Activated CD8-positive, alpha-beta T cell treated with anti-CD3 and anti-CD28 coated beads for 36 hours (primary cell): ENCODE data around the gene SPCS3. TPM values are rescaled to one million over a fixed set of nuclear protein-coding genes. Genes with fewer than 3 reads are reported as not detected.
"Not testable (repeated sequence)": the region's sequence is repeated elsewhere in the genome, so short reads cannot be mapped to it uniquely, and the experiment has no call there.

Experiments
- ATAC-seq: fragments of 200-7000 bp; cut with Tn5 transposase; one replicate; pipeline ENCODE4 v1.10.0; 2021; ENCODE audit warnings: mild to moderate bottlenecking, moderate library complexity
- CTCF ChIA-PET: fragments of 350-600 bp; sonication (Branson Sonifier 250); formaldehyde crosslinking; loops from one replicate; lab custom pipeline; 2021; ENCODE audit warnings: antibody characterized with exemption; lab: Charles Lee
- POLR2A ChIA-PET: fragments of 350-600 bp; sonication (Branson Sonifier 250); formaldehyde crosslinking; loops from one replicate; lab custom pipeline; 2021; ENCODE audit warnings: antibody characterized with exemption; lab: Charles Lee
- DNase-seq: peaks from one replicate; pipeline ENCODE4 v3.0.0-alpha.2; 2020
- H3K27ac Mint-ChIP-seq: one replicate; pipeline ENCODE4 v1.8.0; 2021; ENCODE audit warnings: mild to moderate bottlenecking, mixed read lengths
- H3K27me3 Mint-ChIP-seq: one replicate; pipeline ENCODE4 v1.8.0; 2021; ENCODE audit warnings: mixed read lengths
- H3K36me3 Mint-ChIP-seq: one replicate; pipeline ENCODE4 v1.8.0; 2021; ENCODE audit warnings: low read depth, mixed read lengths
- H3K4me1 Mint-ChIP-seq: one replicate; pipeline ENCODE4 v1.8.0; 2021; ENCODE audit warnings: low read depth, mixed read lengths
- H3K4me3 Mint-ChIP-seq: one replicate; pipeline ENCODE4 v1.8.0; 2021; ENCODE audit warnings: mild to moderate bottlenecking, moderate library complexity, mixed read lengths
- H3K9me3 Mint-ChIP-seq: one replicate; pipeline ENCODE4 v1.8.0; 2021; ENCODE audit warnings: mixed read lengths
- CTCF ChIP-seq: fragments of 200-600 bp; IDR thresholded peaks from one replicate; pipeline ENCODE4 v1.8.0; 2022; ENCODE audit warnings: antibody characterized with exemption, mild to moderate bottlenecking
- intact Hi-C: fragments of 100-400 bp; cut with micrococcal nuclease; formaldehyde crosslinking; loops from one replicate; pipeline ENCODE4 v1.10.0; 2022
- total RNA-seq, 2 experiments: library from RNA; stranded (reverse); gene quantifications; one replicate each; pipeline ENCODE4 v1.2.3, GENCODE V29; 2021

Gene SPCS3
- total RNA-seq, 2 experiments from 2014 or later = 153 to 155 TPM

- peaks cover 9% of the 10 kb centered on the region for H3K9me3 Mint-ChIP-seq
- no peak for DNase-seq
- TF ChIP-seq CTCF = no peak
- H3K36me3 Mint-ChIP-seq = peaks cover 9% of the 10 kb centered on the region
- ChIA-PET POLR2A (no interaction called here), CTCF (interaction anchor here (0.7 to 4.2 kb wide), 13 partner anchors 9 to 392 kb away, joined by 3 to 29 read pairs (median 5); no protein-coding TSS in a partner anchor)
- no peak for ATAC-seq
- peaks cover 6% of the 10 kb centered on the region for H3K4me1 Mint-ChIP-seq
- H3K4me3 Mint-ChIP-seq = no peak overlapping the region
- H3K27ac Mint-ChIP-seq = no peak overlapping the region
- H3K27me3 Mint-ChIP-seq = no peaks in the 10 kb centered on the region
- intact Hi-C loops = loop anchor here (5.0 to 10.0 kb wide), 3 partner anchors 188 to 393 kb away; no protein-coding TSS in a partner anchor
Measured at GRCh38 chr4:176339936-176340761, 20.4 kb downstream of the SPCS3 start.

GRCh38 chr4:176340871-176341685, 21.3 kb downstream of the SPCS3 start:
- peak; percentile 65 for ATAC-seq
- CTCF ChIA-PET = interaction anchor here (0.6 to 4.2 kb wide), 20 partner anchors 9 to 423 kb away, joined by 3 to 29 read pairs (median 3); no protein-coding TSS in a partner anchor
- Mint-ChIP-seq H3K4me1 (peaks cover 5% of the 10 kb centered on the region), H3K4me3 (no peak overlapping the region), H3K9me3 (peaks cover 15% of the 10 kb centered on the region), H3K27ac (no peak overlapping the region), H3K27me3 (no peaks in the 10 kb centered on the region), H3K36me3 (peaks cover 8% of the 10 kb centered on the region)
- intact Hi-C loops = loop anchor here (5.0 to 10.0 kb wide), 3 partner anchors 189 to 394 kb away; no protein-coding TSS in a partner anchor
- POLR2A ChIA-PET = interaction anchor here (0.6 kb wide), 1 partner anchor 607 kb away, joined by 3 read pairs; no protein-coding TSS in a partner anchor
- no peak for DNase-seq
- TF ChIP-seq CTCF = peak; percentile 71

GRCh38 chr4:176342384-176342783, 22.6 kb downstream of the SPCS3 start:
- CTCF ChIA-PET = interaction anchor here (0.6 to 4.2 kb wide), 7 partner anchors 9 to 1765 kb away, joined by 3 to 29 read pairs (median 3); partner anchors contain the start of gene GPM6A
- TF ChIP-seq CTCF = no peak
- intact Hi-C loops = loop anchor here (5.0 to 10.0 kb wide), 3 partner anchors 190 to 395 kb away; no protein-coding TSS in a partner anchor
- H3K27ac Mint-ChIP-seq = no peak overlapping the region
- H3K4me3 Mint-ChIP-seq = no peak overlapping the region
- POLR2A ChIA-PET = interaction anchor here (0.8 kb wide), 1 partner anchor 22 kb away, joined by 3 read pairs; no protein-coding TSS in a partner anchor
- H3K27me3 Mint-ChIP-seq = no peaks in the 10 kb centered on the region
- DNase-seq (no peak), ATAC-seq (no peak)
- peaks cover 5% of the 10 kb centered on the region for H3K4me1 Mint-ChIP-seq
- peaks cover 15% of the 10 kb centered on the region for H3K9me3 Mint-ChIP-seq
- H3K36me3 Mint-ChIP-seq = peaks cover 8% of the 10 kb centered on the region

- DNase-seq (no peak), ATAC-seq (no peak)
- H3K9me3 Mint-ChIP-seq = peaks cover 15% of the 10 kb centered on the region
- no peaks in the 10 kb centered on the region for H3K27me3 Mint-ChIP-seq
- intact Hi-C loops = loop anchor here (5.0 to 10.0 kb wide), 3 partner anchors 191 to 396 kb away; no protein-coding TSS in a partner anchor
- no peak for TF ChIP-seq CTCF
- H3K27ac Mint-ChIP-seq = no peak overlapping the region
- peaks cover 8% of the 10 kb centered on the region for H3K36me3 Mint-ChIP-seq
- ChIA-PET POLR2A (interaction anchor here (0.8 kb wide), 1 partner anchor 23 kb away, joined by 3 read pairs; no protein-coding TSS in a partner anchor), CTCF (no interaction called here)
- H3K4me3 Mint-ChIP-seq = no peak overlapping the region
- H3K4me1 Mint-ChIP-seq = peaks cover 5% of the 10 kb centered on the region
Measured at GRCh38 chr4:176343286-176343685, 23.5 kb downstream of the SPCS3 start.

- POLR2A ChIA-PET, H3K4me3 Mint-ChIP-seq, H3K4me1 Mint-ChIP-seq, DNase-seq, ATAC-seq, H3K27ac Mint-ChIP-seq, CTCF ChIA-PET, H3K27me3 Mint-ChIP-seq: not testable (repeated sequence)
- intact Hi-C loops = loop anchor here (10.0 kb wide), 1 partner anchor 311 kb away; no protein-coding TSS in a partner anchor
- Mint-ChIP-seq H3K9me3 (peaks cover 18% of the 10 kb centered on the region), H3K36me3 (peaks cover 19% of the 10 kb centered on the region)
Measured at GRCh38 chr4:176345346-176345745, 25.6 kb downstream of the SPCS3 start.

- Mint-ChIP-seq H3K9me3 (peaks cover 18% of the 10 kb centered on the region), H3K36me3 (peaks cover 24% of the 10 kb centered on the region)
- intact Hi-C loops = loop anchor here (10.0 kb wide), 1 partner anchor 312 kb away; no protein-coding TSS in a partner anchor
- POLR2A ChIA-PET, DNase-seq, H3K4me1 Mint-ChIP-seq, H3K27me3 Mint-ChIP-seq, CTCF ChIA-PET, H3K27ac Mint-ChIP-seq, ATAC-seq, H3K4me3 Mint-ChIP-seq: not testable (repeated sequence)
Measured at GRCh38 chr4:176346836-176347235, 27.1 kb downstream of the SPCS3 start.
